Measurements from ENCODE around the gene ABCA9.

ABCA9 gene, protein sequence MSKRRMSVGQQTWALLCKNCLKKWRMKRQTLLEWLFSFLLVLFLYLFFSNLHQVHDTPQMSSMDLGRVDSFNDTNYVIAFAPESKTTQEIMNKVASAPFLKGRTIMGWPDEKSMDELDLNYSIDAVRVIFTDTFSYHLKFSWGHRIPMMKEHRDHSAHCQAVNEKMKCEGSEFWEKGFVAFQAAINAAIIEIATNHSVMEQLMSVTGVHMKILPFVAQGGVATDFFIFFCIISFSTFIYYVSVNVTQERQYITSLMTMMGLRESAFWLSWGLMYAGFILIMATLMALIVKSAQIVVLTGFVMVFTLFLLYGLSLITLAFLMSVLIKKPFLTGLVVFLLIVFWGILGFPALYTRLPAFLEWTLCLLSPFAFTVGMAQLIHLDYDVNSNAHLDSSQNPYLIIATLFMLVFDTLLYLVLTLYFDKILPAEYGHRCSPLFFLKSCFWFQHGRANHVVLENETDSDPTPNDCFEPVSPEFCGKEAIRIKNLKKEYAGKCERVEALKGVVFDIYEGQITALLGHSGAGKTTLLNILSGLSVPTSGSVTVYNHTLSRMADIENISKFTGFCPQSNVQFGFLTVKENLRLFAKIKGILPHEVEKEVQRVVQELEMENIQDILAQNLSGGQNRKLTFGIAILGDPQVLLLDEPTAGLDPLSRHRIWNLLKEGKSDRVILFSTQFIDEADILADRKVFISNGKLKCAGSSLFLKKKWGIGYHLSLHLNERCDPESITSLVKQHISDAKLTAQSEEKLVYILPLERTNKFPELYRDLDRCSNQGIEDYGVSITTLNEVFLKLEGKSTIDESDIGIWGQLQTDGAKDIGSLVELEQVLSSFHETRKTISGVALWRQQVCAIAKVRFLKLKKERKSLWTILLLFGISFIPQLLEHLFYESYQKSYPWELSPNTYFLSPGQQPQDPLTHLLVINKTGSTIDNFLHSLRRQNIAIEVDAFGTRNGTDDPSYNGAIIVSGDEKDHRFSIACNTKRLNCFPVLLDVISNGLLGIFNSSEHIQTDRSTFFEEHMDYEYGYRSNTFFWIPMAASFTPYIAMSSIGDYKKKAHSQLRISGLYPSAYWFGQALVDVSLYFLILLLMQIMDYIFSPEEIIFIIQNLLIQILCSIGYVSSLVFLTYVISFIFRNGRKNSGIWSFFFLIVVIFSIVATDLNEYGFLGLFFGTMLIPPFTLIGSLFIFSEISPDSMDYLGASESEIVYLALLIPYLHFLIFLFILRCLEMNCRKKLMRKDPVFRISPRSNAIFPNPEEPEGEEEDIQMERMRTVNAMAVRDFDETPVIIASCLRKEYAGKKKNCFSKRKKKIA (N-terminal part only)

DNA sequence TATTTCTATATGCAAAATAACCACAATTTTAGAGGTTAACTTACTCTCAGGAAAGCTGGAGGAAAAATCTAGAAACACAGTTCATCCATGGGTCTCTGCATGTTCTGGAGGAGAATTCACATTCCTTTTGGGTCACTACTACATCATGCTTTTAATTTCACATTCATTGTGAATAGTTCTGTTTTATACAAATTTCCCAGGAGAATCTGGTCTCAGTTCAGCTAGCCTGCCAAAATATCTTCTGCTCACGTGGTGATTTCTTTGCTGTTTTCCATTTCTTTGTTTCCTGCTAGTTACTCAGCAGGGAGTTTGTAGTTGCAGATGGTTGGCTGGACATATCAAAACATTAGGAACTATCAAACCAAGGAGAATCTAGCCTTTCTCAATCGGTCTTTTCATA is at the start of gene ABCA9:
ABCA9 (minus strand) TSS at position 106 of the 400 bp plus-strand sequence. CDS start 9,801 bp downstream, outside the sequence.
- H3K36me3 ChIP-seq (ENCODE audit: insufficient read depth, low read length) = 0 out of 2 replicates have a peak, but pooled peaks cover 2% of the 10 kb centered on the region
- peak within 1 kb of the TSS; percentile 45 for H3K27ac ChIP-seq (ENCODE audit: low read depth, low read length)
- peak within 1 kb of the TSS; percentile 87 for H2AFZ ChIP-seq (ENCODE audit: low read length, unreplicated experiment)
- H3K4me1 ChIP-seq (ENCODE audit: control insufficient read depth, insufficient read depth, low read length, unreplicated experiment) = peaks cover 20% of the 10 kb centered on the region
- H3K27me3 ChIP-seq (ENCODE audit: insufficient read depth, low read length) = no peaks in the 10 kb centered on the region
- no peaks in the 10 kb centered on the region for H3K79me2 ChIP-seq (ENCODE audit: control insufficient read depth, insufficient read depth, low read length, unreplicated experiment)
- peak within 1 kb of the TSS; percentile 68 for H3K4me3 ChIP-seq (ENCODE audit: low read depth, low read length)

DNA sequence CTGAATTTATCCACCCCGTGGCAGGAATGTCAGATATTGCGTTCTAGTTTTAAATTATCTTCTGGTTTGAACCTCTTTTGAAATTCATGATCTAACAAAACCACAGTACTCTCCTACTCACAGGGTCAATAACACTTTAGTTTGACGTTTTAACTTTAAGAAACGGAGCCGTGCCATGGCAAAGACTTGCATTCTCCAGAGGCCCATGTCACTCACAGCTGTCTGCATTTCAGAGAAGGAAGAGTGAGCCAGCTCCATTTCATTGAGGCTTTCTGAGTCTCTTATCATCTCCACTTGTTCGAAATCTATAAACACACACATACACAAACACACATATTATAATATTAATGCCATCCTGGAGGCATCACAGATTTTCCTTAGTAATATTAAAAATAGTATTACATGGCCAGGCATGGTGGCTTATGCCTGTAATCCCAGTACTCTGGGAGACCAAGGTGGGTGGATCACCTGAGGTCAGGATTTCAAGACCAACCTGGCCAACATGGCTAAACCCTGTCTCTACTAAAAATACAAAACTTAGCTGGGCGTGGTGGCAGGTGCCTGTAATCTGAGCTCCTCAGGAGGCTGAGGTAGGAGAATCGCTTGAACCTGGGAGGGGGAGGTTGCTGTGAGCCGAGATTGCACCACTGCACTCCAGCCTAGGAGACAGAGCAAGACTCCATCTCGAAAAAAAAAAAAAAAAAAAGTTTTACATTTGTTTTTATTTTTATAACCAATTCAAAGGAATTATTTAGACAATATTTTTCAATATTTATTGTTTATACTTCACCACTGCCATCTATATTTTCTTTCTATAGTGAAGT is 45.4 kb upstream of the ABCA9 start:
- H3K4me3 ChIP-seq (ENCODE audit: low read depth, low read length) = no peak overlapping the region
- H3K27me3 ChIP-seq (ENCODE audit: insufficient read depth, low read length) = no peaks in the 10 kb centered on the region
- H3K4me1 ChIP-seq (ENCODE audit: control insufficient read depth, insufficient read depth, low read length, unreplicated experiment) = no peaks in the 10 kb centered on the region
- H3K79me2 ChIP-seq (ENCODE audit: control insufficient read depth, insufficient read depth, low read length, unreplicated experiment) = no peaks in the 10 kb centered on the region
- no peak overlapping the region for H2AFZ ChIP-seq (ENCODE audit: low read length, unreplicated experiment)
- no peaks in the 10 kb centered on the region for H3K36me3 ChIP-seq (ENCODE audit: insufficient read depth, low read length)
- H3K27ac ChIP-seq (ENCODE audit: low read depth, low read length) = no peak overlapping the region

DNA sequence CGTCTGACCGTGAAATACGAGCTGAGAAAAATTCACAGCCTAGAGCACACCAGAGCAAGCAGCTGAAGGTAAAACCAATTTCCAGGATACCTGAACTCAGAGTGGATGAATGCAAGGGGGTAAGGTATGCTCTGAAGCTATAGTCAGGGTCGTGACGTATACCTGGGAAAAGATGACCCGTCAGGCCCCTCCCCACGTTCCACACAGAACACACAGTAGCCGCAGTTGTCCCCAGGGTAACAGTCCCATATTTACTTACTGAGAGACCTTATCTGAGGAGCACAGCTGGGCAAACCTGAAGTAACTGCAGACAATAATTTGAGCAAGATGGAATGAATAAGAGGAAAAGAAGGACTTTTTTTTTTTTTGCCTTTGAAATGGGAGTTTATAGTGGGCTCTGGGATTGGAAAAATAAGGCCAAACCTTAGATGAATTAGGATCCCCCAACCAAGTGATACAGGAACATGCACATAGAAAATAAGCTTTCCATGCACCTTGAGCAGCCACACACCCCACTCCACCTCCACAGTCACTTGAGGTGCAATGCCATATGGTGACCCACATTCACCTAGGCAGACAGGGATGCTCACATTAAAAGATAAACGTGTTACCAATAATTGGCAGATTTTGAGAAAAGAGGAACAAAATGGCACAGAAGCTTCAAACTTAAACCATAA is 43.0 kb upstream of the ABCA9 start:
- Histone ChIP-seq H3K4me3 (ENCODE audit: low read depth, low read length) (no peak overlapping the region), H3K27me3 (ENCODE audit: insufficient read depth, low read length) (no peaks in the 10 kb centered on the region), H2AFZ (ENCODE audit: low read length, unreplicated experiment) (no peak overlapping the region), H3K4me1 (ENCODE audit: control insufficient read depth, insufficient read depth, low read length, unreplicated experiment) (no peaks in the 10 kb centered on the region), H3K79me2 (ENCODE audit: control insufficient read depth, insufficient read depth, low read length, unreplicated experiment) (no peaks in the 10 kb centered on the region), H3K36me3 (ENCODE audit: insufficient read depth, low read length) (no peaks in the 10 kb centered on the region), H3K27ac (ENCODE audit: low read depth, low read length) (no peak overlapping the region)

DNA sequence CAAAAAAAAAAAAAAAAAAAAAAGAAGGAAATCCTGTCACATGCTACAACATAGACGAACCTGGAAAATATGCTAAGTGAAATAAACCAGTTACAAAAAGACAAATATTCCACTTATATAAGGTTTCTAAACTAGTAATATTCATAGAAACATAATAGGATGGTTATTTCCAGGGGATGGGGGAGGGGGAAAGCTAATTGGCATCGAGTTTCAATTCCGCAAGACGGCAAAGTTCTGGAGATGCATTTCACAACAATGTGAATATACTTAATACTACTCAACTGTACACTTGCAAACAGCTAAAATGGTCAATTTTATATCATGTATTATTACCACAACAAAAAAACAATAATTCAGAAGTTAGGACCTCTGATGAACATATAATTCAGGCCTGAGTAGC is 37.9 kb upstream of the ABCA9 start:
- no peak overlapping the region for H3K27ac ChIP-seq (ENCODE audit: low read depth, low read length)
- H3K4me1 ChIP-seq (ENCODE audit: control insufficient read depth, insufficient read depth, low read length, unreplicated experiment) = no peaks in the 10 kb centered on the region
- H3K79me2 ChIP-seq (ENCODE audit: control insufficient read depth, insufficient read depth, low read length, unreplicated experiment) = no peaks in the 10 kb centered on the region
- H3K27me3 ChIP-seq (ENCODE audit: insufficient read depth, low read length) = no peaks in the 10 kb centered on the region
- H3K36me3 ChIP-seq (ENCODE audit: insufficient read depth, low read length) = 0 out of 2 replicates have a peak, but pooled peaks cover 2% of the 10 kb centered on the region
- no peak overlapping the region for H3K4me3 ChIP-seq (ENCODE audit: low read depth, low read length)
- H2AFZ ChIP-seq (ENCODE audit: low read length, unreplicated experiment) = no peak overlapping the region

DNA sequence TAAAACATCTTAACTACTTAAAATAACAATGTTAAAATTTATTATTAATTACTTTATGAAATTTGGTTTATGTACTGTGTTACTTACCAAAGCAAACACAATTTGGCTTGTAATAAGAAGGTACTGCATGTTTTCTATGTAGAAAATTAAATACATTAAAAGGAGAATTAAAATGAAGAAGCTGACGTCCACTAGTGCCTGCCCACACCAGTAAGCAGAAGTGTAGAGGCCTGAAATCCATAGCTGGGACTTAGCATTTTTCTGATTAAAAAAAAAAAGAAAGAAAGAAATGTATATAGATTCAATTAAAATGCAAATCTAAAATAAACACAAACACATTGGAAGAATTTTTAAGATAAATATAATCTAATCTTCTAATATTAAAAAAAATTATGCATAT is 35.8 kb upstream of the ABCA9 start:
- H3K4me1 ChIP-seq (ENCODE audit: control insufficient read depth, insufficient read depth, low read length, unreplicated experiment) = no peaks in the 10 kb centered on the region
- no peaks in the 10 kb centered on the region for H3K27me3 ChIP-seq (ENCODE audit: insufficient read depth, low read length)
- H3K79me2 ChIP-seq (ENCODE audit: control insufficient read depth, insufficient read depth, low read length, unreplicated experiment) = no peaks in the 10 kb centered on the region
- H3K27ac ChIP-seq (ENCODE audit: low read depth, low read length) = no peak overlapping the region
- 0 out of 2 replicates have a peak, but pooled peaks cover 2% of the 10 kb centered on the region for H3K36me3 ChIP-seq (ENCODE audit: insufficient read depth, low read length)
- no peak overlapping the region for H2AFZ ChIP-seq (ENCODE audit: low read length, unreplicated experiment)
- H3K4me3 ChIP-seq (ENCODE audit: low read depth, low read length) = no peak overlapping the region

DNA sequence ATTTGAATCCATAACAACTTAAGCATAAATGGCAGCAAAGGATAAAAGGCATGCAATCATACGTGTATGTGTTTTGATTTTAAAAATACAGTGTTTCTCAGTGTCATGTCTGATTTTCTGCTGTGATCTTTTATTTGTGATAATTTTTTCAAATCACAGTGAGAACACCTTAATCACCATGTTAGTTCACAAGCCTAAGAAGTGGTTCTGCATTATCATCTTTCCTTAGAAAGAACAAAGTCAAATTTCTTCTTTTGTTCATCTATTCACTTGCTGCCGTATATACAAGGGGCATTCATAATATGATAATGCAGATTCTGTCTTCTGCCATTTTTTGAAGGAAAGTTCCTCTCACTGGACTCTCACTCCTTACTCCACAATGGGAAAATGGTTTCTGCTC is 33.3 kb upstream of the ABCA9 start:
- Histone ChIP-seq H3K36me3 (ENCODE audit: insufficient read depth, low read length) (0 out of 2 replicates have a peak, but pooled peaks cover 2% of the 10 kb centered on the region), H3K79me2 (ENCODE audit: control insufficient read depth, insufficient read depth, low read length, unreplicated experiment) (no peaks in the 10 kb centered on the region), H3K4me3 (ENCODE audit: low read depth, low read length) (no peak overlapping the region), H2AFZ (ENCODE audit: low read length, unreplicated experiment) (no peak overlapping the region), H3K27me3 (ENCODE audit: insufficient read depth, low read length) (no peaks in the 10 kb centered on the region), H3K4me1 (ENCODE audit: control insufficient read depth, insufficient read depth, low read length, unreplicated experiment) (no peaks in the 10 kb centered on the region), H3K27ac (ENCODE audit: low read depth, low read length) (no peak overlapping the region)

DNA sequence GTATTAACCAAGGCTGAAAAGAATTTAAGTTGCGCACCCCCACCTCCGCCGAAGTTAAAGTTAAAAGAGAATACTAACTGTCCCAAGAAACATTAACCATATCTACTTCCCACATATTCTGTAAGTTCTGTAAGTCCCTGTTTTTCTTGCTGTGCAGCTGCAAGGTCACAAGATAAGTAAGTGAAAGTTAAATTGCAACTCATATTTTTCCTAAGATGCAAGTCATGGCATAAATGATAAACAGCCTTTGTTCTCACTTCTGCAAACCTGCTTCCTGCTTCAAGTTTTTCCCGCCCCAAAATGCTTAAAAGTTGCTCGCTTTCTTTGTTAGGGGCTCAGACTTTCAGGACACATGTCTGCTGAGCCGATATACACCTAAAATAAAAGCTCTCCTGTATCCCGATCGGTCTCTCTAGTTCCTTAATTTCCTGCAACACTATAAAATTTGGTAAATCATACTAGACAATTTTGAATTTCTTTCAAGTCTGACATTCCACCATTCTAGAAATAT is 32.6 kb upstream of the ABCA9 start:
- H3K79me2 ChIP-seq (ENCODE audit: control insufficient read depth, insufficient read depth, low read length, unreplicated experiment) = no peaks in the 10 kb centered on the region
- H3K4me1 ChIP-seq (ENCODE audit: control insufficient read depth, insufficient read depth, low read length, unreplicated experiment) = no peaks in the 10 kb centered on the region
- H3K27ac ChIP-seq (ENCODE audit: low read depth, low read length) = no peak overlapping the region
- H3K4me3 ChIP-seq (ENCODE audit: low read depth, low read length) = no peak overlapping the region
- peaks cover 6% of the 10 kb centered on the region; the same call in 1 of the 2 replicates for H3K36me3 ChIP-seq (ENCODE audit: insufficient read depth, low read length)
- H2AFZ ChIP-seq (ENCODE audit: low read length, unreplicated experiment) = no peak overlapping the region
- H3K27me3 ChIP-seq (ENCODE audit: insufficient read depth, low read length) = no peaks in the 10 kb centered on the region

DNA sequence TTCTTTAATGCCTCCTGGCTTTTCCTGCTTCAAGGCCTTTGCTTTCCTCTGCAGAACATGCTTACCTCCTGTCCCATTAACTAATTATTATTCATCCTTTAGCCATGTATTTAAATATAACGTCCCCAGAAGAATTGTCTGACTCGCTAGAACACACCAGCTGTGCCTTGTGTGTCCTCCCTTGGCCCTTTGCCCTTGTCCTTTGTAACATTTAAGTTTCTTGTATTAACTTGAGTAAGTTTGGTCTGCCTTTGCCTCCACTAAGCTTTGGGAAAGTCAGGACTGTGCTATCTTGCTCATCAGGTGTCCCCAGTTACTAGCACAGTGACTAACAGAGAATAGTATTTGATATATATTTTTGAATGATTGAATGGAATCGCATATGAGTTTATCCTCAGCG is 29.6 kb upstream of the ABCA9 start:
- Histone ChIP-seq H2AFZ (ENCODE audit: low read length, unreplicated experiment) (no peak overlapping the region), H3K4me1 (ENCODE audit: control insufficient read depth, insufficient read depth, low read length, unreplicated experiment) (no peaks in the 10 kb centered on the region), H3K27me3 (ENCODE audit: insufficient read depth, low read length) (no peaks in the 10 kb centered on the region), H3K27ac (ENCODE audit: low read depth, low read length) (no peak overlapping the region), H3K4me3 (ENCODE audit: low read depth, low read length) (no peak overlapping the region), H3K36me3 (ENCODE audit: insufficient read depth, low read length) (peaks cover 8% of the 10 kb centered on the region; the same call in 1 of the 2 replicates), H3K79me2 (ENCODE audit: control insufficient read depth, insufficient read depth, low read length, unreplicated experiment) (no peaks in the 10 kb centered on the region)

DNA sequence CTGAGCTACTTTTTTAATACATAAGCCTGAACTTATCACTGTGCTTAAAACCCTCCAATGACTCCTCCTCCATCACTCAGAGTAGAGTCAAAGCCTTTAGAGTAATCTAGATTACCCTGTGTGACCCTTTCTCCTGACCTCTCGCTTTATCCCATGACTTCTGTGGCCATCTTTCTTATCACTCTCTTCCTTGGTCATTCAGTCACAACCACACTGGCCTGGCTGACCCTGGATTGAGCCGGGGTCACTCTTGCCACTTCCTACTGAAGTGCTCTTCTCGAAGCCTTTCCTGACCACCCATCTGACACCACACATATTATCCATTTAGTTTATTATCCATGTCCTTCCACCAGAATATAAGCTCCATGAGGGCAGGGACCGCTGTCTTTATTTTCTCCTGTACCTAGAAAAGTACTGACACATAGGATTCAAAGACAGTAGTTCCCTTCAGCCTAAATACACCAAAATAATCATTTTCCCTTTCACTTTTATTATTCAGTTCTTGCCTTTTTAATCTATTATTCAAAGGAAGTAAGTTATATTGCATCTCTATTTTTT is 28.0 kb upstream of the ABCA9 start:
- Histone ChIP-seq H3K27ac (ENCODE audit: low read depth, low read length) (no peak overlapping the region), H3K27me3 (ENCODE audit: insufficient read depth, low read length) (no peaks in the 10 kb centered on the region)

More for the DNA sequence above, 28.0 kb upstream of the ABCA9 start:
- no peaks in the 10 kb centered on the region for H3K4me1 ChIP-seq (ENCODE audit: control insufficient read depth, insufficient read depth, low read length, unreplicated experiment)
- H3K79me2 ChIP-seq (ENCODE audit: control insufficient read depth, insufficient read depth, low read length, unreplicated experiment) = no peaks in the 10 kb centered on the region
- H2AFZ ChIP-seq (ENCODE audit: low read length, unreplicated experiment) = no peak overlapping the region
- H3K4me3 ChIP-seq (ENCODE audit: low read depth, low read length) = no peak overlapping the region
- peaks cover 20% of the 10 kb centered on the region for H3K36me3 ChIP-seq (ENCODE audit: insufficient read depth, low read length)

Measured in ACC112 (cell line).